Osteocyte (in vitro differentiated cells): ENCODE measurements around the gene ZNF629. TPM values are rescaled to one million over a fixed set of nuclear protein-coding genes. Genes with fewer than 3 reads are reported as not detected.

Experiments used
- DNase-seq: peaks from one replicate; pipeline ENCODE4 v3.0.0; 2021; ENCODE audit warnings: mixed read lengths; ENCODE audit not compliant: unreplicated experiment; ENCODE audit errors: extremely low spot score
- H3K27ac Mint-ChIP-seq: one replicate; pipeline ENCODE4 v1.8.0; 2021; ENCODE audit warnings: mild to moderate bottlenecking, mixed read lengths; ENCODE audit not compliant: unreplicated experiment
- H3K27me3 Mint-ChIP-seq: one replicate; pipeline ENCODE4 v1.8.0; 2021; ENCODE audit warnings: mixed read lengths; ENCODE audit not compliant: unreplicated experiment
- H3K36me3 Mint-ChIP-seq: one replicate; pipeline ENCODE4 v1.8.0; 2021; ENCODE audit warnings: mixed read lengths; ENCODE audit not compliant: unreplicated experiment
- H3K4me1 Mint-ChIP-seq: one replicate; pipeline ENCODE4 v1.8.0; 2021; ENCODE audit warnings: mixed read lengths; ENCODE audit not compliant: unreplicated experiment
- H3K4me3 Mint-ChIP-seq: one replicate; pipeline ENCODE4 v1.8.0; 2021; ENCODE audit warnings: mild to moderate bottlenecking, moderate library complexity, mixed read lengths; ENCODE audit not compliant: unreplicated experiment
- H3K9me3 Mint-ChIP-seq: one replicate; pipeline ENCODE4 v1.8.0; 2021; ENCODE audit warnings: mixed read lengths; ENCODE audit not compliant: unreplicated experiment
- CTCF ChIP-seq: fragments of 200-600 bp; sonication (generic); IDR thresholded peaks from 2 replicates; pipeline ENCODE4 v1.5.0; 2021; ENCODE audit warnings: antibody characterized with exemption, mild to moderate bottlenecking, moderate library complexity
- total RNA-seq: library from RNA; stranded (reverse); gene quantifications from 2 replicates; pipeline ENCODE4 v1.2.1, GENCODE V29; 2021

ZNF629 gene
- total RNA-seq, 1 donor from 2014 or later: 26.7 TPM

GRCh38 chr16:30780549-30780948 is 6.5 kb downstream of the ZNF629 start:
- Mint-ChIP-seq H3K36me3 (peaks cover 13% of the 10 kb centered on the region), H3K9me3 (no peaks in the 10 kb centered on the region), H3K27me3 (no peaks in the 10 kb centered on the region), H3K4me1 (peaks cover 33% of the 10 kb centered on the region), H3K4me3 (no peak overlapping the region), H3K27ac (no peak overlapping the region)
- TF ChIP-seq CTCF: no peak
- DNase-seq: no peak

GRCh38 chr16:30780021-30780420 is 7.0 kb downstream of the ZNF629 start:
- no peak for DNase-seq
- TF ChIP-seq CTCF: no peak
- Mint-ChIP-seq H3K27me3 (no peaks in the 10 kb centered on the region), H3K36me3 (peaks cover 13% of the 10 kb centered on the region), H3K27ac (no peak overlapping the region), H3K9me3 (no peaks in the 10 kb centered on the region), H3K4me1 (peaks cover 31% of the 10 kb centered on the region), H3K4me3 (no peak overlapping the region)

GRCh38 chr16:30779596-30779995 is 7.4 kb downstream of the ZNF629 start:
- no peak overlapping the region for H3K27ac Mint-ChIP-seq
- H3K4me3 Mint-ChIP-seq: no peak overlapping the region
- no peak for TF ChIP-seq CTCF

GRCh38 chr16:30778549-30779244 is 8.3 kb downstream of the ZNF629 start:
- TF ChIP-seq CTCF: no peak
- Mint-ChIP-seq H3K27me3 (no peaks in the 10 kb centered on the region), H3K4me3 (no peak overlapping the region), H3K4me1 (peaks cover 37% of the 10 kb centered on the region), H3K9me3 (no peaks in the 10 kb centered on the region), H3K36me3 (peaks cover 13% of the 10 kb centered on the region), H3K27ac (peak overlapping the region; percentile 52)
- no peak for DNase-seq

More at GRCh38 chr16:30779596-30779995, 7.4 kb downstream of the ZNF629 start:
- DNase-seq: no peak
- Mint-ChIP-seq H3K9me3 (no peaks in the 10 kb centered on the region), H3K36me3 (peaks cover 13% of the 10 kb centered on the region), H3K27me3 (no peaks in the 10 kb centered on the region), H3K4me1 (peaks cover 33% of the 10 kb centered on the region)

- Mint-ChIP-seq H3K27me3 (no peaks in the 10 kb centered on the region), H3K36me3 (peaks cover 12% of the 10 kb centered on the region)
These were observed 9.3 kb downstream of the ZNF629 start for GRCh38 chr16:30777591-30778297.

More at GRCh38 chr16:30777591-30778297, 9.3 kb downstream of the ZNF629 start:
- DNase-seq: no peak
- H3K4me1 Mint-ChIP-seq: peaks cover 39% of the 10 kb centered on the region
- no peaks in the 10 kb centered on the region for H3K9me3 Mint-ChIP-seq
- H3K4me3 Mint-ChIP-seq: peak overlapping the region; percentile 95
- TF ChIP-seq CTCF: no peak
- peak overlapping the region; percentile 96 for H3K27ac Mint-ChIP-seq
